K562 (cell line): ENCODE data around the gene GIGYF1. TPM values are rescaled to one million over a fixed set of nuclear protein-coding genes. Genes with fewer than 3 reads are reported as not detected.

Experiments
- BCL6 ChIP-seq: fragments of 250-450 bp; sonication (Bioruptor Pico); IDR thresholded peaks from 2 replicates; pipeline ENCODE4 v1.4.0; 2020
- BCOR ChIP-seq: fragments of 450-650 bp; IDR thresholded peaks from 2 replicates; pipeline ENCODE4 v1.6.1; 2016
- MYNN ChIP-seq, 2 experiments: sonication (generic); formaldehyde crosslinking in 1 of 2; IDR thresholded peaks; 2 replicates each; pipeline versions ENCODE4 v1.5.0 to v1.6.1; 2016 to 2020; ENCODE audit warnings: antibody characterized with exemption in 1 of 2, missing genetic modification reagents in 1 of 2
- NR2F6 ChIP-seq: fragments of 450-650 bp; formaldehyde crosslinking; IDR thresholded peaks from 2 replicates; pipeline ENCODE4 v1.4.0; 2020; ENCODE audit warnings: mild to moderate bottlenecking
- RBFOX2 ChIP-seq: fragments of 200-400 bp; formaldehyde crosslinking; IDR thresholded peaks from 2 replicates; pipeline ENCODE4 v1.6.1; 2017; ENCODE audit warnings: low read depth, mild to moderate bottlenecking, low read length, moderate library complexity
- RBM17 ChIP-seq: fragments of 200-400 bp; formaldehyde crosslinking; IDR thresholded peaks from 2 replicates; pipeline ENCODE4 v1.6.1; 2017; ENCODE audit warnings: low read depth, mild to moderate bottlenecking, low read length, borderline replicate concordance
- SETDB1 ChIP-seq: IDR thresholded peaks from one replicate; pipeline ENCODE4 v1.6.1; 2012; ENCODE audit warnings: low read length, control low read depth, inconsistent platforms
- SMAD4 ChIP-seq: fragments of 250-450 bp; sonication (Bioruptor Pico); conservative IDR thresholded peaks from 2 replicates; pipeline ENCODE4 v1.8.0; 2021; ENCODE audit warnings: inconsistent platforms, mild to moderate bottlenecking, moderate library complexity
- YY1 ChIP-seq, 3 experiments: IDR thresholded peaks; 2 replicates each; pipeline ENCODE4 v1.6.1; 2011; ENCODE audit warnings: low read length in 2 of 3, mild to moderate bottlenecking in 2 of 3, moderate library complexity in 2 of 3, borderline replicate concordance in 1 of 3, control low read depth in 1 of 3, low read depth in 1 of 3; ENCODE audit not compliant: insufficient read depth in 3 of 3, insufficient replicate concordance in 2 of 3, control insufficient read depth in 1 of 3, insufficient read length in 1 of 3; ENCODE audit errors: extremely low read depth in 1 of 3
- ZNF583 ChIP-seq: fragments of 250-450 bp; sonication (Bioruptor Pico); IDR thresholded peaks from 2 replicates; pipeline ENCODE4 v1.4.0; 2020
- ZNF644 ChIP-seq: fragments of 200-800 bp; sonication (Bioruptor generic); IDR thresholded peaks from 2 replicates; pipeline ENCODE4 v1.6.1; 2016; ENCODE audit warnings: low read depth, missing genetic modification characterization, missing compliant biosample characterization
- polyA plus RNA-seq, 8 experiments: library from polyadenylated mRNA; depleted of rRNA in 4 of 8; stranded (reverse) in 5 of 8; unstranded in 3 of 8; fragments of >200 nt; fragmentation: Nextera tagmentation in 2 of 8; fragmentation: Illumina TruSeq in 1 of 8; extraction: Ambion mirVana in 2 of 8; extraction: Trizol in 1 of 8; gene quantifications; 2 replicates each; pipeline versions ENCODE4 v1.2.1 to v1.2.3, GENCODE V29; 2011 to 2014; ENCODE audit warnings: inconsistent platforms in 1 of 8, missing spikeins in 1 of 8
- total RNA-seq, 7 experiments: library from RNA; depleted of rRNA in 6 of 7; stranded (reverse); fragments of >200 nt in 6 of 7; fragmentation: Illumina TruSeq in 2 of 7; extraction: Trizol in 2 of 7; gene quantifications; 2 replicates each; pipeline versions ENCODE4 v1.2.1 to v1.2.3, GENCODE V29; 2011 to 2021; ENCODE audit warnings: low replicate concordance in 1 of 7
- TF ChIP-seq, protein P1 (sequence below): IDR thresholded peaks from 2 replicates; pipeline ENCODE4 v1.6.1; 2011; ENCODE audit warnings: borderline replicate concordance, low read depth, mild to moderate bottlenecking, moderate library complexity, low read length; ENCODE audit not compliant: insufficient read depth, poor library complexity, severe bottlenecking
- TF ChIP-seq, protein P2 (sequence below): fragments of 200-600 bp; sonication (generic); IDR thresholded peaks from one replicate; pipeline ENCODE4 v1.6.1; 2012; ENCODE audit warnings: mild to moderate bottlenecking, low read depth, low read length, inconsistent platforms

Gene GIGYF1
- total and polyA plus RNA-seq, 9 of the 15 experiments (the other 6 are each of a cell fraction or from before 2014, with no cell fraction given): 0.56 to 76.2 (median 16.8) TPM

DNA sequence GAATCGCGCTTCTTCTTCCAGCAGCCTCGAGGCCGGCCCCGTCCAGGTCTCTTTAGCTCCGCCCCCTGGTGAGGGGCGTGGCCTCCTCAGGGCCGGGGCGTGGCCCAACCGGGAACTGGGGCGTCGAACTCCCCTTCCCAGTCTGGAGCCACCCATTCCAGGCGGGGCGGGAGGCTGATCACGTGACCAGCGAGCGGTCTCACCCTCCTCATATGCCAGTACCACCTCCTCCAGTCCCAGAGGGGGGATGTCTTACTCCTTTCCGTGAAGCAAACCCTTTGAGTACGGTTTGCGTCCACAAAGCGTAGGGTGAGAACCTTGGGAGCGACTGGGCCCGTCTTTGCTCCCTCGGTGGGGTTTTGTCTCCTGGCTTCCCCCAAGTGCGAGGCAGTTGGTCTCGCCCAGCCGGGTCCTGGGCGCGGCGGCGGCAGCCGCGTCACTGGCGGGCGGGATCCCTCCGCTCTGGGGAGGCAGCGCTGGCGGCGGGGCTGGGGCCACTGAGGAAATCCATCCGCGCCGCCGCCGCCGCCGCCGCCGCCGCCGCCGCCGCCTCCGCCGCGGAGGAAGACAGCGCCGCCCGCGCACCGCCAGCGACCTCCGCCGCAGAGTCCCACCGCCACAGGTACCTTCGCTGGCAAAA is 20.6 kb downstream of the GIGYF1 start, which contains the start of gene GNB2 (continued):
- TF ChIP-seq, protein P1, sequence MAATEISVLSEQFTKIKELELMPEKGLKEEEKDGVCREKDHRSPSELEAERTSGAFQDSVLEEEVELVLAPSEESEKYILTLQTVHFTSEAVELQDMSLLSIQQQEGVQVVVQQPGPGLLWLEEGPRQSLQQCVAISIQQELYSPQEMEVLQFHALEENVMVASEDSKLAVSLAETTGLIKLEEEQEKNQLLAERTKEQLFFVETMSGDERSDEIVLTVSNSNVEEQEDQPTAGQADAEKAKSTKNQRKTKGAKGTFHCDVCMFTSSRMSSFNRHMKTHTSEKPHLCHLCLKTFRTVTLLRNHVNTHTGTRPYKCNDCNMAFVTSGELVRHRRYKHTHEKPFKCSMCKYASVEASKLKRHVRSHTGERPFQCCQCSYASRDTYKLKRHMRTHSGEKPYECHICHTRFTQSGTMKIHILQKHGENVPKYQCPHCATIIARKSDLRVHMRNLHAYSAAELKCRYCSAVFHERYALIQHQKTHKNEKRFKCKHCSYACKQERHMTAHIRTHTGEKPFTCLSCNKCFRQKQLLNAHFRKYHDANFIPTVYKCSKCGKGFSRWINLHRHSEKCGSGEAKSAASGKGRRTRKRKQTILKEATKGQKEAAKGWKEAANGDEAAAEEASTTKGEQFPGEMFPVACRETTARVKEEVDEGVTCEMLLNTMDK: peak; percentile 1
- TF ChIP-seq BCOR: no peak
- TF ChIP-seq SMAD4 (CRISPR knock-in tag): peak; percentile 100
- TF ChIP-seq, protein P2, sequence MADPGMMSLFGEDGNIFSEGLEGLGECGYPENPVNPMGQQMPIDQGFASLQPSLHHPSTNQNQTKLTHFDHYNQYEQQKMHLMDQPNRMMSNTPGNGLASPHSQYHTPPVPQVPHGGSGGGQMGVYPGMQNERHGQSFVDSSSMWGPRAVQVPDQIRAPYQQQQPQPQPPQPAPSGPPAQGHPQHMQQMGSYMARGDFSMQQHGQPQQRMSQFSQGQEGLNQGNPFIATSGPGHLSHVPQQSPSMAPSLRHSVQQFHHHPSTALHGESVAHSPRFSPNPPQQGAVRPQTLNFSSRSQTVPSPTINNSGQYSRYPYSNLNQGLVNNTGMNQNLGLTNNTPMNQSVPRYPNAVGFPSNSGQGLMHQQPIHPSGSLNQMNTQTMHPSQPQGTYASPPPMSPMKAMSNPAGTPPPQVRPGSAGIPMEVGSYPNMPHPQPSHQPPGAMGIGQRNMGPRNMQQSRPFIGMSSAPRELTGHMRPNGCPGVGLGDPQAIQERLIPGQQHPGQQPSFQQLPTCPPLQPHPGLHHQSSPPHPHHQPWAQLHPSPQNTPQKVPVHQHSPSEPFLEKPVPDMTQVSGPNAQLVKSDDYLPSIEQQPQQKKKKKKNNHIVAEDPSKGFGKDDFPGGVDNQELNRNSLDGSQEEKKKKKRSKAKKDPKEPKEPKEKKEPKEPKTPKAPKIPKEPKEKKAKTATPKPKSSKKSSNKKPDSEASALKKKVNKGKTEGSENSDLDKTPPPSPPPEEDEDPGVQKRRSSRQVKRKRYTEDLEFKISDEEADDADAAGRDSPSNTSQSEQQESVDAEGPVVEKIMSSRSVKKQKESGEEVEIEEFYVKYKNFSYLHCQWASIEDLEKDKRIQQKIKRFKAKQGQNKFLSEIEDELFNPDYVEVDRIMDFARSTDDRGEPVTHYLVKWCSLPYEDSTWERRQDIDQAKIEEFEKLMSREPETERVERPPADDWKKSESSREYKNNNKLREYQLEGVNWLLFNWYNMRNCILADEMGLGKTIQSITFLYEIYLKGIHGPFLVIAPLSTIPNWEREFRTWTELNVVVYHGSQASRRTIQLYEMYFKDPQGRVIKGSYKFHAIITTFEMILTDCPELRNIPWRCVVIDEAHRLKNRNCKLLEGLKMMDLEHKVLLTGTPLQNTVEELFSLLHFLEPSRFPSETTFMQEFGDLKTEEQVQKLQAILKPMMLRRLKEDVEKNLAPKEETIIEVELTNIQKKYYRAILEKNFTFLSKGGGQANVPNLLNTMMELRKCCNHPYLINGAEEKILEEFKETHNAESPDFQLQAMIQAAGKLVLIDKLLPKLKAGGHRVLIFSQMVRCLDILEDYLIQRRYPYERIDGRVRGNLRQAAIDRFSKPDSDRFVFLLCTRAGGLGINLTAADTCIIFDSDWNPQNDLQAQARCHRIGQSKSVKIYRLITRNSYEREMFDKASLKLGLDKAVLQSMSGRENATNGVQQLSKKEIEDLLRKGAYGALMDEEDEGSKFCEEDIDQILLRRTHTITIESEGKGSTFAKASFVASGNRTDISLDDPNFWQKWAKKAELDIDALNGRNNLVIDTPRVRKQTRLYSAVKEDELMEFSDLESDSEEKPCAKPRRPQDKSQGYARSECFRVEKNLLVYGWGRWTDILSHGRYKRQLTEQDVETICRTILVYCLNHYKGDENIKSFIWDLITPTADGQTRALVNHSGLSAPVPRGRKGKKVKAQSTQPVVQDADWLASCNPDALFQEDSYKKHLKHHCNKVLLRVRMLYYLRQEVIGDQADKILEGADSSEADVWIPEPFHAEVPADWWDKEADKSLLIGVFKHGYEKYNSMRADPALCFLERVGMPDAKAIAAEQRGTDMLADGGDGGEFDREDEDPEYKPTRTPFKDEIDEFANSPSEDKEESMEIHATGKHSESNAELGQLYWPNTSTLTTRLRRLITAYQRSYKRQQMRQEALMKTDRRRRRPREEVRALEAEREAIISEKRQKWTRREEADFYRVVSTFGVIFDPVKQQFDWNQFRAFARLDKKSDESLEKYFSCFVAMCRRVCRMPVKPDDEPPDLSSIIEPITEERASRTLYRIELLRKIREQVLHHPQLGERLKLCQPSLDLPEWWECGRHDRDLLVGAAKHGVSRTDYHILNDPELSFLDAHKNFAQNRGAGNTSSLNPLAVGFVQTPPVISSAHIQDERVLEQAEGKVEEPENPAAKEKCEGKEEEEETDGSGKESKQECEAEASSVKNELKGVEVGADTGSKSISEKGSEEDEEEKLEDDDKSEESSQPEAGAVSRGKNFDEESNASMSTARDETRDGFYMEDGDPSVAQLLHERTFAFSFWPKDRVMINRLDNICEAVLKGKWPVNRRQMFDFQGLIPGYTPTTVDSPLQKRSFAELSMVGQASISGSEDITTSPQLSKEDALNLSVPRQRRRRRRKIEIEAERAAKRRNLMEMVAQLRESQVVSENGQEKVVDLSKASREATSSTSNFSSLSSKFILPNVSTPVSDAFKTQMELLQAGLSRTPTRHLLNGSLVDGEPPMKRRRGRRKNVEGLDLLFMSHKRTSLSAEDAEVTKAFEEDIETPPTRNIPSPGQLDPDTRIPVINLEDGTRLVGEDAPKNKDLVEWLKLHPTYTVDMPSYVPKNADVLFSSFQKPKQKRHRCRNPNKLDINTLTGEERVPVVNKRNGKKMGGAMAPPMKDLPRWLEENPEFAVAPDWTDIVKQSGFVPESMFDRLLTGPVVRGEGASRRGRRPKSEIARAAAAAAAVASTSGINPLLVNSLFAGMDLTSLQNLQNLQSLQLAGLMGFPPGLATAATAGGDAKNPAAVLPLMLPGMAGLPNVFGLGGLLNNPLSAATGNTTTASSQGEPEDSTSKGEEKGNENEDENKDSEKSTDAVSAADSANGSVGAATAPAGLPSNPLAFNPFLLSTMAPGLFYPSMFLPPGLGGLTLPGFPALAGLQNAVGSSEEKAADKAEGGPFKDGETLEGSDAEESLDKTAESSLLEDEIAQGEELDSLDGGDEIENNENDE: no peak
- TF ChIP-seq SETDB1: no peak
- TF ChIP-seq RBFOX2: peak; percentile 73
- TF ChIP-seq NR2F6: no peak
- TF ChIP-seq BCL6 (CRISPR knock-in tag): no peak
- peak in 1 of 3 experiments; percentile 63 for TF ChIP-seq YY1 (IDR thresholded peaks at IDR 0.05; ENCODE audit: borderline replicate concordance in 1 of 3, control insufficient read depth in 1 of 3, extremely low read depth in 1 of 3, insufficient read depth in 3 of 3, insufficient read length in 1 of 3, insufficient replicate concordance in 2 of 3, low read depth in 1 of 3, low read length in 2 of 3)
- TF ChIP-seq ZNF583 (CRISPR knock-in tag): peak; percentile 76; the same call in 1 of the 2 replicates
- peak; percentile 54; the same call in 1 of the 2 replicates for TF ChIP-seq MYNN (IDR thresholded peaks at IDR 0.05)
- no peak for TF ChIP-seq MYNN (CRISPR knock-in tag; IDR thresholded peaks at IDR 0.05)
- no peak for TF ChIP-seq ZNF644 (tag)
- TF ChIP-seq RBM17: no peak
